ENCODE data around the gene CHRNG. TPM values are rescaled to one million over a fixed set of nuclear protein-coding genes. Genes with fewer than 3 reads are reported as not detected.
A peak's percentile ranks its signal among the peaks of the same experiment; 100 is the strongest.

CHRNG gene
- total RNA-seq, 1 donor from 2014 or later, result not detected

DNA sequence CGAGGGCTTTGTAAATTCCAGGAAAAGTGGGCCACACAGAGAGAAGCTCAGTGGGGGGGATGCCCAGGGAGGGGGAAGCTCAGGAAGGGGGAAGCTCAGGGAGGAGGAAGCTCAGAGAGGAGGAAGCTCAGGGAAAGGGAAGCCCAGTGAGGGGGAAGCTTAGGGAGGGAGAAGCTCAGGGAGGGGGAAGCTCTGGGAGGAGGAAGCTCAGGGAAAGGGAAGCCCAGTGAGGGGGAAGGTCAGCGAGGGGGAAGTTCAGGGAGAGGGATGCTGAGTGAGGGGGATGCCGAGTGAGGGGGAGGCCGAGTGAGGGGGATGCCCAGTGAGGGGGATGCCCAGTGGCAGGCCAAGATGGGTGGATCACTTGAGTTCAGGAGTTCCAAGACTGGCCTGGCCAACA lies 821 bp upstream of the CHRNG start:
- H3K4me1 Mint-ChIP-seq, result peaks cover 15% of the 10 kb centered on the region
- ChIA-PET POLR2A (no interaction called here), CTCF (no interaction called here)
- DNase-seq (no peak), ATAC-seq (ENCODE audit: low read depth) (no peak)
- TF ChIP-seq, protein P1, sequence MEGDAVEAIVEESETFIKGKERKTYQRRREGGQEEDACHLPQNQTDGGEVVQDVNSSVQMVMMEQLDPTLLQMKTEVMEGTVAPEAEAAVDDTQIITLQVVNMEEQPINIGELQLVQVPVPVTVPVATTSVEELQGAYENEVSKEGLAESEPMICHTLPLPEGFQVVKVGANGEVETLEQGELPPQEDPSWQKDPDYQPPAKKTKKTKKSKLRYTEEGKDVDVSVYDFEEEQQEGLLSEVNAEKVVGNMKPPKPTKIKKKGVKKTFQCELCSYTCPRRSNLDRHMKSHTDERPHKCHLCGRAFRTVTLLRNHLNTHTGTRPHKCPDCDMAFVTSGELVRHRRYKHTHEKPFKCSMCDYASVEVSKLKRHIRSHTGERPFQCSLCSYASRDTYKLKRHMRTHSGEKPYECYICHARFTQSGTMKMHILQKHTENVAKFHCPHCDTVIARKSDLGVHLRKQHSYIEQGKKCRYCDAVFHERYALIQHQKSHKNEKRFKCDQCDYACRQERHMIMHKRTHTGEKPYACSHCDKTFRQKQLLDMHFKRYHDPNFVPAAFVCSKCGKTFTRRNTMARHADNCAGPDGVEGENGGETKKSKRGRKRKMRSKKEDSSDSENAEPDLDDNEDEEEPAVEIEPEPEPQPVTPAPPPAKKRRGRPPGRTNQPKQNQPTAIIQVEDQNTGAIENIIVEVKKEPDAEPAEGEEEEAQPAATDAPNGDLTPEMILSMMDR (IDR thresholded peaks at IDR 0.05), result no peak
- H3K9me3 Mint-ChIP-seq, result peaks cover 4% of the 10 kb centered on the region
- intact Hi-C loops (cut with micrococcal nuclease), result no loop called here
- no peaks in the 10 kb centered on the region for H3K36me3 Mint-ChIP-seq (ENCODE audit: low read depth)
- no peak overlapping the region for H3K27ac Mint-ChIP-seq
- H3K27me3 Mint-ChIP-seq, result peaks cover 5% of the 10 kb centered on the region
- H3K4me3 Mint-ChIP-seq, result no peak overlapping the region

DNA sequence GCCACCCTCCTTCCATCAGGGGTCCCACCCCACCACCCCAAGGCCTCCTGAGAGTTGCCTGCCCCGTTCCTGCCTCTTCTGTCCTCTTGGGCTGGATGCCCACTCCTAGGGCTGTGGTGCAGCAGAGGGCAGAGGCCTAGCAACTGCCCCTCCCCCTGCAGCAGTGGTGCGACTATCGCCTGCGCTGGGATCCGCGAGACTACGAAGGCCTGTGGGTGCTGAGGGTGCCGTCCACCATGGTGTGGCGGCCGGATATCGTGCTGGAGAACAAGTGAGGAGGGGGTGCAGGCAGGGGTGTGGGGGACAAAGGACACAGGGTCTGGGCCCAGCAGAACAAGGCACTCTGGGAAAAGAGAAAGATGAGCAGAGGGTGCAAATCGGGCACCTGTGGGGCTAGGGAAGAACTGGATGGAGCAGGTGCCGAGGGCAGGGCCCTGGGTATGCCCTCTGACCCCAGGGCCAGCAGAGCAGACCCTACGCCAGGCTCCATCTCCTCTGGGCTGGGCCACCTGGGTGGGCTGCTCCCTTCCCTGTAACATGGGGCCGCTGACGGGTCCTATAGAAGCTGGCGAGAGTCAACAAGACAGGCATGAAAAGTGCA lies 1.0 kb downstream of the CHRNG start:
- H3K27ac Mint-ChIP-seq, result no peak overlapping the region
- H3K4me3 Mint-ChIP-seq, result no peak overlapping the region
- H3K4me1 Mint-ChIP-seq, result peaks cover 15% of the 10 kb centered on the region
- no peak for DNase-seq
- TF ChIP-seq, protein P1 (IDR thresholded peaks at IDR 0.05), result no peak
- ChIA-PET CTCF (no interaction called here), POLR2A (no interaction called here)
- peaks cover 5% of the 10 kb centered on the region for H3K36me3 Mint-ChIP-seq (ENCODE audit: low read depth)
- ATAC-seq (ENCODE audit: low read depth), result no peak
- intact Hi-C loops (cut with micrococcal nuclease), result no loop called here
- peaks cover 4% of the 10 kb centered on the region for H3K9me3 Mint-ChIP-seq
- peaks cover 5% of the 10 kb centered on the region for H3K27me3 Mint-ChIP-seq

DNA sequence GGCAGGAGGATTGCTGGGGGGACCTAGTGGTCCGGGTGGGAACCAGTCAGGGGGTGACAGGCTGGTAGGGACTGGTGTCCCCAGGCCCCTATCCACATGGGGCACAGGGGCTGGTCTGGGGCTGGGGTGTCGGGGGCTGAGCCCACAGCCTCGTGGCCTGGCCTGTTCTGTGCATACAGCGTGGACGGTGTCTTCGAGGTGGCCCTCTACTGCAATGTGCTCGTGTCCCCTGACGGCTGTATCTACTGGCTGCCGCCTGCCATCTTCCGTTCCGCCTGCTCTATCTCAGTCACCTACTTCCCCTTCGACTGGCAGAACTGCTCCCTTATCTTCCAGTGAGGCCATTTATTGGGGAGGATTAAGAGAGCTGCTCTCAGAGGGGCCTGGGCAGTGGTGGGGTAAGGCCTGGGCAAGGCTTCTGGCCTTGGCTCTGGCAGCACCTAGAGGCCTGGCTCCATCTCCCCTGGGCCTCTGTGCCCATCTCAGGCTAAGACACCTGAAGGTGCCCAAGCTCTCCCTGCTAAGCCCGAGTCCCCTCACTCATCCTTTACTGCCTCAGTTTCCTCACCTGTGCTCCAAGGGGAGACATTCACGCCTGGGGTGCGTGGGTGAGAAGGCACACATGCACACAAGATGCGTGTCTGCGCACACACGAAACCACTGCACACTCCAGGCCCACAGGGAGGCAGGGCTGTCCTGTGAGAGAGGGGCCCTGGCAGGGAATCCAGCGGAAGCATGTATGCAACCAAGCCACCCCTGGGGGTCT lies 1.9 kb downstream of the CHRNG start:
- peaks cover 5% of the 10 kb centered on the region for H3K27me3 Mint-ChIP-seq
- ChIA-PET POLR2A (no interaction called here), CTCF (no interaction called here)
- peaks cover 15% of the 10 kb centered on the region for H3K4me1 Mint-ChIP-seq
- peaks cover 10% of the 10 kb centered on the region for H3K36me3 Mint-ChIP-seq (ENCODE audit: low read depth)
- TF ChIP-seq, protein P1 (IDR thresholded peaks at IDR 0.05), result no peak
- no peak overlapping the region for H3K4me3 Mint-ChIP-seq
- DNase-seq, result no peak
- H3K9me3 Mint-ChIP-seq, result peaks cover 3% of the 10 kb centered on the region
- intact Hi-C loops (cut with micrococcal nuclease), result no loop called here
- ATAC-seq (ENCODE audit: low read depth), result peak; percentile 49
- no peak overlapping the region for H3K27ac Mint-ChIP-seq

DNA sequence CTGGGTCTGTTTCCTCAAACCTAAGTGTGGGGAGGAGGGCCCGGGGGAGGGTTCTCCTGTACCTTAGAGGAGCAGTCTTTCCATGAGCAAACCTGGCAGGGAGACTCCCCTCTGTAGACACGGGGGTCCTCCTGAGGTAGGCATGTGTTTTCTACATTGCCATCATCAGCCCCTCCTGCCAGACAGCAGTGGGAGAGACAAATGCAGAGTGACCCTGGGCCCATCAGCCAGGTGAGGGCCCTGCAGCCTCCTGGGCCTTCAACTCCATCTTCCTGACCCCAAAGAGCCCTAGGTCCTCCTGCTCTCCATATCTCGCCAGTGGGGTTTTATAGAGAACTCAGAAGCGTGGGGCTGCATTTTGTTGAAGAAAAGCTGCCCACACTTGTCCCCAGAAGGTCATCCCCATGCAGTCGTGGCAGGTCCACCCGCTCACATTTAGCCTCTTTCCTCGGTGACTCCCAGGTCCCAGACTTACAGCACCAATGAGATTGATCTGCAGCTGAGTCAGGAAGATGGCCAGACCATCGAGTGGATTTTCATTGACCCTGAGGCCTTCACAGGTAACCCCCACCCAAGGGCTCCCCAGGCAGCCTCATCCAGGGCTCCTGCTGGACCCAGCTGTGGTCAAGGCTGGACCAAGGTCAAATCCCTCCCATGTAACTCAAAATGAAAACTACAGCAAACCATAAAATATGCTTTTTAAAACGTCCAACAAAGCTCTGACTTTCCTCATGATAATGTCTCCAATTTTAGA lies 2.6 kb downstream of the CHRNG start:
- no peak for DNase-seq
- CTCF ChIA-PET, result no interaction called here
- ATAC-seq (ENCODE audit: low read depth), result no peak
- intact Hi-C loops (cut with micrococcal nuclease), result no loop called here
- no peaks in the 10 kb centered on the region for H3K9me3 Mint-ChIP-seq
- TF ChIP-seq, protein P1 (IDR thresholded peaks at IDR 0.05), result no peak
- POLR2A ChIA-PET, result no interaction called here
- H3K27ac Mint-ChIP-seq, result no peak overlapping the region
- no peak overlapping the region for H3K4me3 Mint-ChIP-seq
- peaks cover 5% of the 10 kb centered on the region for H3K27me3 Mint-ChIP-seq
- peaks cover 13% of the 10 kb centered on the region for H3K36me3 Mint-ChIP-seq (ENCODE audit: low read depth)
- peaks cover 18% of the 10 kb centered on the region for H3K4me1 Mint-ChIP-seq
